WTC11 (cell line): ENCODE data around the gene CAB39. TPM values are rescaled to one million over a fixed set of nuclear protein-coding genes. Genes with fewer than 3 reads are reported as not detected.

ENCODE experiments used
- ATAC-seq: fragments of 200-7000 bp; cut with Tn5 transposase; 2 replicates; pipeline ENCODE4 v1.10.0; 2021; ENCODE audit warnings: mild to moderate bottlenecking, moderate library complexity
- CTCF ChIA-PET: fragments of 300-600 bp; sonication (Branson Sonifier 250); formaldehyde crosslinking; loops from one replicate; lab custom pipeline; 2021; ENCODE audit warnings: antibody characterized with exemption; lab: Charles Lee
- POLR2A ChIA-PET: fragments of 350-600 bp; sonication (Branson Sonifier 250); formaldehyde crosslinking; loops from one replicate; lab custom pipeline; 2021; ENCODE audit warnings: antibody characterized with exemption; lab: Charles Lee
- DNase-seq: peaks from one replicate; pipeline ENCODE4 v3.0.0; 2021; ENCODE audit warnings: low spot score
- H3K27ac Mint-ChIP-seq: 2 replicates; pipeline ENCODE4 v1.8.0; 2021; ENCODE audit warnings: mixed read lengths
- H3K27me3 Mint-ChIP-seq: 2 replicates; pipeline ENCODE4 v1.8.0; 2021; ENCODE audit warnings: low read depth, mild to moderate bottlenecking, moderate library complexity, mixed read lengths
- H3K36me3 Mint-ChIP-seq: 2 replicates; pipeline ENCODE4 v1.8.0; 2021; ENCODE audit warnings: mixed read lengths
- H3K4me1 Mint-ChIP-seq: 2 replicates; pipeline ENCODE4 v1.8.0; 2022; ENCODE audit warnings: mixed read lengths
- H3K4me3 Mint-ChIP-seq: 2 replicates; pipeline ENCODE4 v1.8.0; 2021; ENCODE audit warnings: mild to moderate bottlenecking, moderate library complexity, mixed read lengths
- H3K9me3 Mint-ChIP-seq: 2 replicates; pipeline ENCODE4 v1.8.0; 2021; ENCODE audit warnings: mixed read lengths
- ELF4 ChIP-seq: sonication (generic); formaldehyde crosslinking; IDR thresholded peaks from 2 replicates; pipeline ENCODE4 v1.8.1; 2022; ENCODE audit warnings: low read depth, mild to moderate bottlenecking, moderate library complexity, missing genetic modification reagents
- EMX1 ChIP-seq: fragments of 250-450 bp; sonication (Bioruptor Pico); IDR thresholded peaks from 2 replicates; pipeline ENCODE4 v1.8.0; 2021; ENCODE audit warnings: mild to moderate bottlenecking
- ESRRA ChIP-seq: sonication (generic); formaldehyde crosslinking; IDR thresholded peaks from 2 replicates; pipeline ENCODE4 v1.8.1; 2022; ENCODE audit warnings: mild to moderate bottlenecking, missing genetic modification reagents, borderline replicate concordance
- ETV6 ChIP-seq: sonication (generic); formaldehyde crosslinking; IDR thresholded peaks from 2 replicates; pipeline ENCODE4 v1.8.1; 2022; ENCODE audit warnings: mild to moderate bottlenecking, missing genetic modification reagents
- NR1H2 ChIP-seq: sonication (generic); formaldehyde crosslinking; IDR thresholded peaks from 2 replicates; pipeline ENCODE4 v1.9.0; 2021; ENCODE audit warnings: mild to moderate bottlenecking, moderate library complexity, missing genetic modification reagents
- SMAD4 ChIP-seq: sonication (generic); formaldehyde crosslinking; IDR thresholded peaks from 2 replicates; pipeline ENCODE4 v1.8.0; 2022; ENCODE audit warnings: mild to moderate bottlenecking, missing genetic modification reagents
- TCF7 ChIP-seq: sonication (generic); formaldehyde crosslinking; IDR thresholded peaks from 2 replicates; pipeline ENCODE4 v1.8.0; 2022; ENCODE audit warnings: mild to moderate bottlenecking, low read depth, missing genetic modification reagents, moderate library complexity
- ZNF138 ChIP-seq: sonication (generic); formaldehyde crosslinking; conservative IDR thresholded peaks from 2 replicates; pipeline ENCODE4 v1.8.1; 2022; ENCODE audit warnings: mild to moderate bottlenecking, moderate library complexity, missing genetic modification reagents
- ZNF219 ChIP-seq: sonication (generic); formaldehyde crosslinking; IDR thresholded peaks from 2 replicates; pipeline ENCODE4 v1.8.0; 2023; ENCODE audit warnings: missing genetic modification reagents, mild to moderate bottlenecking, borderline replicate concordance
- ZNF232 ChIP-seq: sonication (generic); formaldehyde crosslinking; IDR thresholded peaks from 2 replicates; pipeline ENCODE4 v1.8.0; 2022; ENCODE audit warnings: mild to moderate bottlenecking, missing genetic modification reagents
- total RNA-seq: library from RNA; stranded (reverse); gene quantifications from 3 replicates; pipeline ENCODE4 v1.2.3, GENCODE V29; 2021
- TF ChIP-seq, protein P1 (sequence below): sonication (generic); formaldehyde crosslinking; IDR thresholded peaks from 2 replicates; pipeline ENCODE4 v1.8.0; 2022; ENCODE audit warnings: mild to moderate bottlenecking, missing genetic modification reagents
- TF ChIP-seq, protein P2 (sequence below): sonication (generic); formaldehyde crosslinking; IDR thresholded peaks from 2 replicates; pipeline ENCODE4 v1.8.1; 2022; ENCODE audit warnings: mild to moderate bottlenecking, missing genetic modification reagents, moderate library complexity, borderline replicate concordance
- TF ChIP-seq, protein P3 (sequence below): sonication (generic); formaldehyde crosslinking; IDR thresholded peaks from 2 replicates; pipeline ENCODE4 v1.8.0; 2022; ENCODE audit warnings: mild to moderate bottlenecking, missing genetic modification reagents
- TF ChIP-seq, protein P4 (sequence below): fragments of 250-450 bp; sonication (Bioruptor Pico); IDR thresholded peaks from 2 replicates; pipeline ENCODE4 v1.8.0; 2021; ENCODE audit warnings: mild to moderate bottlenecking
- TF ChIP-seq, protein P5 (sequence below): fragments of 250-450 bp; sonication (Bioruptor Pico); IDR thresholded peaks from 2 replicates; pipeline ENCODE4 v1.9.0; 2021; ENCODE audit warnings: mild to moderate bottlenecking
- TF ChIP-seq, protein P6 (sequence below): sonication (generic); formaldehyde crosslinking; IDR thresholded peaks from 2 replicates; pipeline ENCODE4 v1.8.0; 2022; ENCODE audit warnings: mild to moderate bottlenecking, missing genetic modification reagents
- TF ChIP-seq, protein P7 (sequence below): sonication (generic); formaldehyde crosslinking; IDR thresholded peaks from 2 replicates; pipeline ENCODE4 v1.8.1; 2023; ENCODE audit warnings: mild to moderate bottlenecking, missing genetic modification reagents, moderate library complexity
- TF ChIP-seq, protein P8 (sequence below): fragments of 250-450 bp; sonication (Bioruptor Pico); IDR thresholded peaks from 2 replicates; pipeline ENCODE4 v1.9.0; 2021; ENCODE audit warnings: mild to moderate bottlenecking, borderline replicate concordance

CAB39 gene
- total RNA-seq, 1 experiment from 2014 or later, result 36.9 TPM

DNA sequence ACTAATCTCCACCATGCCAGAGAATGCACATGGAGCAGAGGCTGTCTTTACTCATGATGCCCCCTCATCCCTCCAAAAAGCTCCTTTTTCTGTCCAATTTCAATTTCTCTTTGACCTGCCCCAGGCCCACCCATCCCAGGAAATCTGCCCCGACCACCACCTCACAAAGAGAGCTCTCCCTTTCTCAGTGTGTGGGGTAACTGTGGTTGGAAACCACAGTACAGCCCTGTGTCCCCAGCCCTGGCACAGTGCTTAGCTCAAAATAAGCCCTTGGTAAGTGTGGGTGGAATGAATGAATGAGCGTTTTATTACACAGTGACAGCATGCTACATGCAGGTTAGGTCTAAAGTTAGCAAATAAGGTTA, 43.7 kb upstream of the CAB39 start:
- TF ChIP-seq ESRRA (CRISPR knock-in tag) (no peak), EMX1 (CRISPR knock-in tag) (no peak), TCF7 (no peak), ETV6 (CRISPR knock-in tag) (no peak), ZNF219 (CRISPR knock-in tag) (no peak)
- TF ChIP-seq, protein P1, sequence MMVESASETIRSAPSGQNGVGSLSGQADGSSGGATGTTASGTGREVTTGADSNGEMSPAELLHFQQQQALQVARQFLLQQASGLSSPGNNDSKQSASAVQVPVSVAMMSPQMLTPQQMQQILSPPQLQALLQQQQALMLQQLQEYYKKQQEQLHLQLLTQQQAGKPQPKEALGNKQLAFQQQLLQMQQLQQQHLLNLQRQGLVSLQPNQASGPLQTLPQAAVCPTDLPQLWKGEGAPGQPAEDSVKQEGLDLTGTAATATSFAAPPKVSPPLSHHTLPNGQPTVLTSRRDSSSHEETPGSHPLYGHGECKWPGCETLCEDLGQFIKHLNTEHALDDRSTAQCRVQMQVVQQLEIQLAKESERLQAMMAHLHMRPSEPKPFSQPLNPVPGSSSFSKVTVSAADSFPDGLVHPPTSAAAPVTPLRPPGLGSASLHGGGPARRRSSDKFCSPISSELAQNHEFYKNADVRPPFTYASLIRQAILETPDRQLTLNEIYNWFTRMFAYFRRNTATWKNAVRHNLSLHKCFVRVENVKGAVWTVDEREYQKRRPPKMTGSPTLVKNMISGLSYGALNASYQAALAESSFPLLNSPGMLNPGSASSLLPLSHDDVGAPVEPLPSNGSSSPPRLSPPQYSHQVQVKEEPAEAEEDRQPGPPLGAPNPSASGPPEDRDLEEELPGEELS (CRISPR knock-in tag), result no peak
- TF ChIP-seq, protein P2, sequence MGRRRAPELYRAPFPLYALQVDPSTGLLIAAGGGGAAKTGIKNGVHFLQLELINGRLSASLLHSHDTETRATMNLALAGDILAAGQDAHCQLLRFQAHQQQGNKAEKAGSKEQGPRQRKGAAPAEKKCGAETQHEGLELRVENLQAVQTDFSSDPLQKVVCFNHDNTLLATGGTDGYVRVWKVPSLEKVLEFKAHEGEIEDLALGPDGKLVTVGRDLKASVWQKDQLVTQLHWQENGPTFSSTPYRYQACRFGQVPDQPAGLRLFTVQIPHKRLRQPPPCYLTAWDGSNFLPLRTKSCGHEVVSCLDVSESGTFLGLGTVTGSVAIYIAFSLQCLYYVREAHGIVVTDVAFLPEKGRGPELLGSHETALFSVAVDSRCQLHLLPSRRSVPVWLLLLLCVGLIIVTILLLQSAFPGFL (CRISPR knock-in tag), result no peak
- TF ChIP-seq, protein P3, sequence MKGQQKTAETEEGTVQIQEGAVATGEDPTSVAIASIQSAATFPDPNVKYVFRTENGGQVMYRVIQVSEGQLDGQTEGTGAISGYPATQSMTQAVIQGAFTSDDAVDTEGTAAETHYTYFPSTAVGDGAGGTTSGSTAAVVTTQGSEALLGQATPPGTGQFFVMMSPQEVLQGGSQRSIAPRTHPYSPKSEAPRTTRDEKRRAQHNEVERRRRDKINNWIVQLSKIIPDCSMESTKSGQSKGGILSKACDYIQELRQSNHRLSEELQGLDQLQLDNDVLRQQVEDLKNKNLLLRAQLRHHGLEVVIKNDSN (CRISPR knock-in tag), result no peak
- TF ChIP-seq, protein P4, sequence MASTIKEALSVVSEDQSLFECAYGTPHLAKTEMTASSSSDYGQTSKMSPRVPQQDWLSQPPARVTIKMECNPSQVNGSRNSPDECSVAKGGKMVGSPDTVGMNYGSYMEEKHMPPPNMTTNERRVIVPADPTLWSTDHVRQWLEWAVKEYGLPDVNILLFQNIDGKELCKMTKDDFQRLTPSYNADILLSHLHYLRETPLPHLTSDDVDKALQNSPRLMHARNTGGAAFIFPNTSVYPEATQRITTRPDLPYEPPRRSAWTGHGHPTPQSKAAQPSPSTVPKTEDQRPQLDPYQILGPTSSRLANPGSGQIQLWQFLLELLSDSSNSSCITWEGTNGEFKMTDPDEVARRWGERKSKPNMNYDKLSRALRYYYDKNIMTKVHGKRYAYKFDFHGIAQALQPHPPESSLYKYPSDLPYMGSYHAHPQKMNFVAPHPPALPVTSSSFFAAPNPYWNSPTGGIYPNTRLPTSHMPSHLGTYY (CRISPR knock-in tag), result no peak
- TF ChIP-seq, protein P5, sequence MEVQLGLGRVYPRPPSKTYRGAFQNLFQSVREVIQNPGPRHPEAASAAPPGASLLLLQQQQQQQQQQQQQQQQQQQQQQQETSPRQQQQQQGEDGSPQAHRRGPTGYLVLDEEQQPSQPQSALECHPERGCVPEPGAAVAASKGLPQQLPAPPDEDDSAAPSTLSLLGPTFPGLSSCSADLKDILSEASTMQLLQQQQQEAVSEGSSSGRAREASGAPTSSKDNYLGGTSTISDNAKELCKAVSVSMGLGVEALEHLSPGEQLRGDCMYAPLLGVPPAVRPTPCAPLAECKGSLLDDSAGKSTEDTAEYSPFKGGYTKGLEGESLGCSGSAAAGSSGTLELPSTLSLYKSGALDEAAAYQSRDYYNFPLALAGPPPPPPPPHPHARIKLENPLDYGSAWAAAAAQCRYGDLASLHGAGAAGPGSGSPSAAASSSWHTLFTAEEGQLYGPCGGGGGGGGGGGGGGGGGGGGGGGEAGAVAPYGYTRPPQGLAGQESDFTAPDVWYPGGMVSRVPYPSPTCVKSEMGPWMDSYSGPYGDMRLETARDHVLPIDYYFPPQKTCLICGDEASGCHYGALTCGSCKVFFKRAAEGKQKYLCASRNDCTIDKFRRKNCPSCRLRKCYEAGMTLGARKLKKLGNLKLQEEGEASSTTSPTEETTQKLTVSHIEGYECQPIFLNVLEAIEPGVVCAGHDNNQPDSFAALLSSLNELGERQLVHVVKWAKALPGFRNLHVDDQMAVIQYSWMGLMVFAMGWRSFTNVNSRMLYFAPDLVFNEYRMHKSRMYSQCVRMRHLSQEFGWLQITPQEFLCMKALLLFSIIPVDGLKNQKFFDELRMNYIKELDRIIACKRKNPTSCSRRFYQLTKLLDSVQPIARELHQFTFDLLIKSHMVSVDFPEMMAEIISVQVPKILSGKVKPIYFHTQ (CRISPR knock-in tag), result no peak
- TF ChIP-seq, protein P6, sequence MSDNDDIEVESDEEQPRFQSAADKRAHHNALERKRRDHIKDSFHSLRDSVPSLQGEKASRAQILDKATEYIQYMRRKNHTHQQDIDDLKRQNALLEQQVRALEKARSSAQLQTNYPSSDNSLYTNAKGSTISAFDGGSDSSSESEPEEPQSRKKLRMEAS (CRISPR knock-in tag), result no peak
- no peaks in the 10 kb centered on the region for H3K9me3 Mint-ChIP-seq
- H3K4me3 Mint-ChIP-seq, result no peak overlapping the region
- no peak overlapping the region; the same call in 1 of the 2 replicates for H3K27ac Mint-ChIP-seq
- no peaks in the 10 kb centered on the region for H3K36me3 Mint-ChIP-seq
- H3K27me3 Mint-ChIP-seq, result peaks cover 2% of the 10 kb centered on the region; the same call in 1 of the 2 replicates
- DNase-seq (no peak), ATAC-seq (no peak)
- peaks cover 42% of the 10 kb centered on the region for H3K4me1 Mint-ChIP-seq
- CTCF ChIA-PET, result no interaction called here
- POLR2A ChIA-PET, result interaction anchor here (1.4 kb wide), 1 partner anchor 15 kb away, joined by 3 read pairs; no protein-coding TSS in a partner anchor

DNA sequence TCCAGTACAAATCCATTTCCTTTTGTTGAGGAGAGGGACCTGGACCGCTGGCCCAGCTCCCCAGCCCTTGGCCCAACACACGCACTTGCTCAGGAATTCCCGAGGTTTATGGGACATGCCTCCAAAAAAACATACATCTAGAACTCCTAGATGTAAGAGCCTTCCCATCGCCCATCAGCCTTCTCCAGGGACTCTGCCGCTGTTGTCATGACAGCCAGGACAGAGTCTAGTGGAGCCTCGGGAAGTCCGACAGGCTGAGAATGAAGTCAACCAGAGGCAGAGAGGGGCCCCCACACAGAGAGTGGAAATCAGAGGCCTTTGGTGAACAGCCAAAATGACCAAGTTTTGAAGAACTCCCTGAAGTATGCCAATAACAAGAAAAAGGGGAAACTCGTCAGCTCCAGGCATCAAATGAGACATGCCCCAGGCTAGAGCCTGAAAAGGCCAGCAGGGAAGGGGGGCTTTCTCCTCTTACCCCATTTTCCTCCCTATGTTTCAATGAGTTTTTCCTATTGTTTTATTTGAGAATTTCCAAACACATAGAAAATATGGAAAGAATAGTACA, 43.2 kb upstream of the CAB39 start:
- no peaks in the 10 kb centered on the region for H3K9me3 Mint-ChIP-seq
- peaks cover 1% of the 10 kb centered on the region; the same call in 1 of the 2 replicates for H3K27me3 Mint-ChIP-seq
- no peaks in the 10 kb centered on the region for H3K36me3 Mint-ChIP-seq
- H3K4me3 Mint-ChIP-seq, result no peak overlapping the region
- ATAC-seq (no peak), DNase-seq (no peak)
- H3K4me1 Mint-ChIP-seq, result peaks cover 42% of the 10 kb centered on the region
- no peak overlapping the region for H3K27ac Mint-ChIP-seq
- ChIA-PET CTCF (no interaction called here), POLR2A (interaction anchor here (1.4 kb wide), 1 partner anchor 14 kb away, joined by 3 read pairs; no protein-coding TSS in a partner anchor)
- TF ChIP-seq, protein P4 (CRISPR knock-in tag), result no peak
- TF ChIP-seq, protein P7, sequence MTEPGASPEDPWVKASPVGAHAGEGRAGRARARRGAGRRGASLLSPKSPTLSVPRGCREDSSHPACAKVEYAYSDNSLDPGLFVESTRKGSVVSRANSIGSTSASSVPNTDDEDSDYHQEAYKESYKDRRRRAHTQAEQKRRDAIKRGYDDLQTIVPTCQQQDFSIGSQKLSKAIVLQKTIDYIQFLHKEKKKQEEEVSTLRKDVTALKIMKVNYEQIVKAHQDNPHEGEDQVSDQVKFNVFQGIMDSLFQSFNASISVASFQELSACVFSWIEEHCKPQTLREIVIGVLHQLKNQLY, result no peak
- TF ChIP-seq ZNF232, result no peak
- TF ChIP-seq, protein P8, sequence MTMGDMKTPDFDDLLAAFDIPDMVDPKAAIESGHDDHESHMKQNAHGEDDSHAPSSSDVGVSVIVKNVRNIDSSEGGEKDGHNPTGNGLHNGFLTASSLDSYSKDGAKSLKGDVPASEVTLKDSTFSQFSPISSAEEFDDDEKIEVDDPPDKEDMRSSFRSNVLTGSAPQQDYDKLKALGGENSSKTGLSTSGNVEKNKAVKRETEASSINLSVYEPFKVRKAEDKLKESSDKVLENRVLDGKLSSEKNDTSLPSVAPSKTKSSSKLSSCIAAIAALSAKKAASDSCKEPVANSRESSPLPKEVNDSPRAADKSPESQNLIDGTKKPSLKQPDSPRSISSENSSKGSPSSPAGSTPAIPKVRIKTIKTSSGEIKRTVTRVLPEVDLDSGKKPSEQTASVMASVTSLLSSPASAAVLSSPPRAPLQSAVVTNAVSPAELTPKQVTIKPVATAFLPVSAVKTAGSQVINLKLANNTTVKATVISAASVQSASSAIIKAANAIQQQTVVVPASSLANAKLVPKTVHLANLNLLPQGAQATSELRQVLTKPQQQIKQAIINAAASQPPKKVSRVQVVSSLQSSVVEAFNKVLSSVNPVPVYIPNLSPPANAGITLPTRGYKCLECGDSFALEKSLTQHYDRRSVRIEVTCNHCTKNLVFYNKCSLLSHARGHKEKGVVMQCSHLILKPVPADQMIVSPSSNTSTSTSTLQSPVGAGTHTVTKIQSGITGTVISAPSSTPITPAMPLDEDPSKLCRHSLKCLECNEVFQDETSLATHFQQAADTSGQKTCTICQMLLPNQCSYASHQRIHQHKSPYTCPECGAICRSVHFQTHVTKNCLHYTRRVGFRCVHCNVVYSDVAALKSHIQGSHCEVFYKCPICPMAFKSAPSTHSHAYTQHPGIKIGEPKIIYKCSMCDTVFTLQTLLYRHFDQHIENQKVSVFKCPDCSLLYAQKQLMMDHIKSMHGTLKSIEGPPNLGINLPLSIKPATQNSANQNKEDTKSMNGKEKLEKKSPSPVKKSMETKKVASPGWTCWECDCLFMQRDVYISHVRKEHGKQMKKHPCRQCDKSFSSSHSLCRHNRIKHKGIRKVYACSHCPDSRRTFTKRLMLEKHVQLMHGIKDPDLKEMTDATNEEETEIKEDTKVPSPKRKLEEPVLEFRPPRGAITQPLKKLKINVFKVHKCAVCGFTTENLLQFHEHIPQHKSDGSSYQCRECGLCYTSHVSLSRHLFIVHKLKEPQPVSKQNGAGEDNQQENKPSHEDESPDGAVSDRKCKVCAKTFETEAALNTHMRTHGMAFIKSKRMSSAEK (CRISPR knock-in tag), result no peak
- no peak for TF ChIP-seq ELF4 (CRISPR knock-in tag)
- no peak for TF ChIP-seq NR1H2 (CRISPR knock-in tag)
- no peak for TF ChIP-seq ZNF138 (CRISPR knock-in tag)
- no peak for TF ChIP-seq SMAD4 (CRISPR knock-in tag)
